HG02642 (cell line): ENCODE results near the gene SMAP1.

Experiments
- ATAC-seq: cut with Tn5 transposase; IDR thresholded peaks from one replicate; pipeline ENCODE4 v1.9.1; 2021; ENCODE audit warnings: mild to moderate bottlenecking; ENCODE audit not compliant: unreplicated experiment, poor library complexity

The SMAP1 gene

GRCh38 chr6:70667711-70668498 lies at the start of gene SMAP1:
SMAP1 (plus strand) TSS chr6:70667883; CDS start chr6:70668024, 141 bp downstream.
- peak; percentile 96 for ATAC-seq

GRCh38 chr6:70620746-70621145 lies 46.9 kb upstream of the SMAP1 start:
- no peak for ATAC-seq

- ATAC-seq = no peak
Observed at GRCh38 chr6:70622461-70622860, 45.2 kb upstream of the SMAP1 start.

GRCh38 chr6:70625436-70625835 lies 42.2 kb upstream of the SMAP1 start:
- ATAC-seq = no peak

- no peak for ATAC-seq
Observed at GRCh38 chr6:70627500-70628254, 40.0 kb upstream of the SMAP1 start.

GRCh38 chr6:70629929-70630328 lies 37.8 kb upstream of the SMAP1 start:
- ATAC-seq = no peak

- ATAC-seq = no peak
Observed at GRCh38 chr6:70633870-70634269, 33.8 kb upstream of the SMAP1 start.

- ATAC-seq = no peak
Observed at GRCh38 chr6:70636596-70636995, 31.1 kb upstream of the SMAP1 start.

- no peak for ATAC-seq
Observed at GRCh38 chr6:70638468-70638867, 29.2 kb upstream of the SMAP1 start.

- ATAC-seq = no peak
Observed at GRCh38 chr6:70651326-70651905, 16.3 kb upstream of the SMAP1 start.

GRCh38 chr6:70652216-70652615 lies 15.5 kb upstream of the SMAP1 start:
- ATAC-seq = no peak

- ATAC-seq = no peak
Observed at GRCh38 chr6:70657706-70658105, 10.0 kb upstream of the SMAP1 start.

GRCh38 chr6:70663881-70664466 lies 3.7 kb upstream of the SMAP1 start:
- no peak for ATAC-seq

- no peak for ATAC-seq
Observed at GRCh38 chr6:70666706-70667105, 977 bp upstream of the SMAP1 start.

GRCh38 chr6:70667256-70667710 lies 400 bp upstream of the SMAP1 start:
- ATAC-seq = no peak

- ATAC-seq = no peak
Observed at GRCh38 chr6:70668499-70668812, 773 bp downstream of the SMAP1 start.

- ATAC-seq = no peak
Observed at GRCh38 chr6:70669133-70669532, 1.4 kb downstream of the SMAP1 start.

- ATAC-seq = no peak
Observed at GRCh38 chr6:70672549-70672948, 4.9 kb downstream of the SMAP1 start.

GRCh38 chr6:70673054-70673453 lies 5.4 kb downstream of the SMAP1 start:
- ATAC-seq = no peak

GRCh38 chr6:70673601-70674000 lies 5.9 kb downstream of the SMAP1 start:
- no peak for ATAC-seq

GRCh38 chr6:70675822-70676221 lies 8.1 kb downstream of the SMAP1 start:
- no peak for ATAC-seq
